Endothelial cell of umbilical vein (primary cell): ENCODE measurements around the gene TOM1L2. TPM values are rescaled to one million over a fixed set of nuclear protein-coding genes. Genes with fewer than 3 reads are reported as not detected.

Source experiments
- BruUV-seq: library from RNA; stranded (reverse); fragments of 400-500 nt; replicated peaks from 2 replicates; lab custom pipeline; 2021; lab: Mats Ljungman, UMichigan
- CTCF ChIA-PET: fragments of 300-600, 350-600 bp; sonication (Branson Sonifier 250); formaldehyde crosslinking; loops from one replicate; lab custom pipeline; 2021; ENCODE audit warnings: antibody characterized with exemption, inconsistent platforms; lab: Charles Lee
- POLR2A ChIA-PET: fragments of 300-600, 350-600 bp; sonication (Branson Sonifier 250); formaldehyde crosslinking; loops from one replicate; lab custom pipeline; 2021; ENCODE audit warnings: antibody characterized with exemption, inconsistent platforms; lab: Charles Lee
- DNase-seq: peaks from one replicate; pipeline ENCODE4 v3.0.0-alpha.2; 2011; ENCODE audit warnings: low read depth, low spot score
- FAIRE-seq: peaks from 2 replicates; lab custom pipeline; 2011; peaks lifted over from hg19 to GRCh38; lab: Jason Lieb, UNC
- H2AFZ ChIP-seq: 2 replicates; pipeline ENCODE4 v1.6.0; 2012; ENCODE audit warnings: low read depth, low read length, control low read depth, inconsistent platforms
- H3K27ac ChIP-seq: 2 replicates; pipeline ENCODE4 v1.5.1; 2011; ENCODE audit warnings: low read depth, mild to moderate bottlenecking, control low read depth, low read length, moderate library complexity; ENCODE audit not compliant: insufficient read depth
- H3K27me3 ChIP-seq, 2 experiments: 2 replicates each; pipeline versions ENCODE4 v1.6.0 to v1.6.1; 2011; ENCODE audit warnings: low read length in 2 of 2, mixed read lengths in 1 of 2; ENCODE audit not compliant: control insufficient read depth in 2 of 2, insufficient read depth in 2 of 2
- H3K36me3 ChIP-seq, 2 experiments: 2 replicates in 1 of 2; 3 replicates in 1 of 2; pipeline ENCODE4 v1.5.1; 2011; ENCODE audit warnings: low read length in 2 of 2, mild to moderate bottlenecking in 1 of 2, moderate library complexity in 1 of 2; ENCODE audit not compliant: control insufficient read depth in 2 of 2, insufficient read depth in 2 of 2; ENCODE audit errors: extremely low read depth in 1 of 2
- H3K4me1 ChIP-seq: 3 replicates; pipeline ENCODE4 v1.5.1; 2011; ENCODE audit warnings: mild to moderate bottlenecking, low read length; ENCODE audit not compliant: control insufficient read depth, insufficient read depth; ENCODE audit errors: extremely low read depth
- H3K4me2 ChIP-seq: 2 replicates; pipeline ENCODE4 v1.6.1; 2011; ENCODE audit warnings: low read length, control low read depth, mixed read lengths; ENCODE audit not compliant: insufficient read depth
- H3K4me3 ChIP-seq, 3 experiments: fragments of 200-600 bp in 1 of 3; sonication (generic), shearing (Covaris generic) in 1 of 3; replicated peaks in 1 of 3; 2 replicates each; pipeline ENCODE4 v1.5.1; 2011 to 2016; ENCODE audit warnings: control low read depth in 3 of 3, low read length in 3 of 3, mild to moderate bottlenecking in 2 of 3, inconsistent platforms in 1 of 3, low read depth in 1 of 3, moderate library complexity in 1 of 3; ENCODE audit not compliant: insufficient read depth in 1 of 3
- H3K79me2 ChIP-seq: 2 replicates; pipeline ENCODE4 v1.6.0; 2012; ENCODE audit warnings: low read length, inconsistent platforms; ENCODE audit not compliant: control insufficient read depth, insufficient read depth
- H3K9ac ChIP-seq: replicated peaks from 2 replicates; pipeline ENCODE3; 2011; ENCODE audit warnings: low read length, control low read depth; ENCODE audit not compliant: insufficient read depth; ENCODE audit errors: extremely low read depth
- H3K9me1 ChIP-seq: replicated peaks from 3 replicates; pipeline ENCODE4 v1.6.0; 2011; ENCODE audit warnings: mild to moderate bottlenecking, low read length; ENCODE audit not compliant: control insufficient read depth, insufficient read depth; ENCODE audit errors: extremely low read depth
- H3K9me3 ChIP-seq: replicated peaks from 2 replicates; pipeline ENCODE4 v1.5.1; 2012; ENCODE audit warnings: low read length, inconsistent platforms; ENCODE audit not compliant: control insufficient read depth, insufficient read depth
- H4K20me1 ChIP-seq: replicated peaks from 2 replicates; pipeline ENCODE3; 2011; ENCODE audit warnings: mild to moderate bottlenecking, low read length; ENCODE audit not compliant: control insufficient read depth, insufficient read depth; ENCODE audit errors: extremely low read depth
- CTCF ChIP-seq, 2 donors: IDR thresholded peaks; 1 replicate in 1 of 2; 2 replicates in 1 of 2; pipeline ENCODE4 v1.5.1; 2011; ENCODE audit warnings: low read length in 2 of 2, mild to moderate bottlenecking in 2 of 2, moderate library complexity in 2 of 2, control low read depth in 1 of 2, inconsistent platforms in 1 of 2, low read depth in 1 of 2; ENCODE audit not compliant: insufficient read depth in 1 of 2; ENCODE audit errors: extremely low read depth in 1 of 2
- EZH2 ChIP-seq: IDR thresholded peaks from 2 replicates; pipeline ENCODE4 v1.6.1; 2012; ENCODE audit warnings: borderline replicate concordance, low read depth, mild to moderate bottlenecking, moderate library complexity, low read length, inconsistent platforms; ENCODE audit not compliant: severe bottlenecking
- GATA2 ChIP-seq: IDR thresholded peaks from 2 replicates; pipeline ENCODE4 v1.7.0; 2011; ENCODE audit warnings: low read depth, mild to moderate bottlenecking, moderate library complexity, mixed read lengths, low read length; ENCODE audit not compliant: insufficient read length, insufficient read depth
- JUN ChIP-seq: IDR thresholded peaks from 2 replicates; pipeline ENCODE4 v1.6.1; 2011; ENCODE audit warnings: borderline replicate concordance, low read depth; ENCODE audit not compliant: insufficient read length, insufficient read depth
- MAX ChIP-seq: IDR thresholded peaks from 2 replicates; pipeline ENCODE4 v1.6.1; 2011; ENCODE audit not compliant: insufficient read depth, insufficient read length
- MYC ChIP-seq: IDR thresholded peaks from one replicate; pipeline ENCODE4 v1.6.1; 2011; ENCODE audit warnings: mild to moderate bottlenecking, low read depth, low read length
- POLR2A ChIP-seq: IDR thresholded peaks from 2 replicates; pipeline ENCODE4 v1.6.1; 2012; ENCODE audit warnings: low read depth, mild to moderate bottlenecking, control low read depth, low read length
- POLR2AphosphoS5 ChIP-seq: IDR thresholded peaks from 2 replicates; pipeline ENCODE4 v1.6.1; 2012; ENCODE audit warnings: low read depth, mild to moderate bottlenecking, control low read depth, low read length, moderate library complexity; ENCODE audit not compliant: insufficient read depth
- dilution Hi-C: fragments of 300-500 bp; cut with MboI; formaldehyde crosslinking; loops from one replicate; pipeline ENCODE4 v1.15.0; 2019; ENCODE audit warnings: low sequenced_read_pairs; ENCODE audit not compliant: extremely low pct_ligation_motif_present
- intact Hi-C: fragments of 100-400 bp; cut with micrococcal nuclease; formaldehyde crosslinking; loops from one replicate; pipeline ENCODE4 v1.10.0; 2022
- polyA plus RNA-seq, 4 experiments: library from polyadenylated mRNA; depleted of rRNA in 3 of 4; stranded (reverse) in 3 of 4; unstranded in 1 of 4; fragments of >200 nt; gene quantifications; 2 replicates each; pipeline versions ENCODE4 v1.2.1 to v1.2.3, GENCODE V29; 2011 to 2012; ENCODE audit warnings: missing spikeins in 1 of 4
- total RNA-seq: library from RNA; stranded (reverse); gene quantifications from 2 replicates; pipeline ENCODE4 v1.2.3, GENCODE V29; 2021

Gene TOM1L2
- total and polyA plus RNA-seq, 2 donors (not counting 3 experiments of a cell fraction or from before 2014, with no cell fraction given): 31.7 to 37.6 TPM

- FAIRE-seq: no peak
- Histone ChIP-seq H3K79me2 (no peaks in the 10 kb centered on the region), H3K9me1 (no peaks in the 10 kb centered on the region), H3K27ac (no peak overlapping the region), H3K27me3 (no peaks in the 10 kb centered on the region), H3K4me2 (no peak overlapping the region), H3K9ac (no peak overlapping the region), H2AFZ (no peak overlapping the region), H3K4me3 (no peak overlapping the region), H3K36me3 (no peaks in the 10 kb centered on the region), H4K20me1 (no peaks in the 10 kb centered on the region), H3K4me1 (no peaks in the 10 kb centered on the region), H3K9me3 (no peaks in the 10 kb centered on the region)
- no peak for DNase-seq
- ChIA-PET POLR2A (no interaction called here), CTCF (interaction anchor here (1.1 to 1.8 kb wide), 4 partner anchors 12 to 114 kb away, joined by 3 to 6 read pairs (median 4); no protein-coding TSS in a partner anchor)
- dilution Hi-C loops (no loop called here), intact Hi-C loops (no loop called here)
- BruUV-seq: no TSS peak
- TF ChIP-seq MAX: no peak
- TF ChIP-seq MYC: no peak
- no peak for TF ChIP-seq JUN
- TF ChIP-seq POLR2AphosphoS5: no peak
- no peak for TF ChIP-seq EZH2
- TF ChIP-seq POLR2A: no peak
- no peak for TF ChIP-seq GATA2
- TF ChIP-seq CTCF (IDR thresholded peaks at IDR 0.05; ENCODE audit: extremely low read depth in 1 of 2, insufficient read depth in 1 of 2, low read depth in 1 of 2, low read length in 2 of 2): peak in 1 of 2 donors; percentile 18
Measured at GRCh38 chr17:18004884-18005305, 32.7 kb upstream of the TOM1L2 start.
